Astrocyte of the cerebellum (primary cell): ENCODE measurements around the gene PSAP.
"Not testable (repeated sequence)": the region's sequence is repeated elsewhere in the genome, so short reads cannot be mapped to it uniquely, and the experiment has no call there.

Experiments used
- DNase-seq: peaks from one replicate; pipeline ENCODE4 v3.0.0-alpha.2; 2011; ENCODE audit warnings: low read depth
- H3K4me3 ChIP-seq: 2 replicates; pipeline ENCODE4 v1.5.1; 2011; ENCODE audit warnings: mild to moderate bottlenecking, low read depth, low read length, moderate library complexity
- in situ Hi-C: cut with HindIII; loops from 2 replicates; pipeline ENCODE4 v1.10.0; 2017; ENCODE audit warnings: low sequenced_read_pairs
- TF ChIP-seq, protein P1 (sequence below): IDR thresholded peaks from 2 replicates; pipeline ENCODE4 v1.5.1; 2012; ENCODE audit warnings: low read length, low read depth, moderate library complexity, mild to moderate bottlenecking; ENCODE audit errors: missing control alignments

The PSAP gene

DNA sequence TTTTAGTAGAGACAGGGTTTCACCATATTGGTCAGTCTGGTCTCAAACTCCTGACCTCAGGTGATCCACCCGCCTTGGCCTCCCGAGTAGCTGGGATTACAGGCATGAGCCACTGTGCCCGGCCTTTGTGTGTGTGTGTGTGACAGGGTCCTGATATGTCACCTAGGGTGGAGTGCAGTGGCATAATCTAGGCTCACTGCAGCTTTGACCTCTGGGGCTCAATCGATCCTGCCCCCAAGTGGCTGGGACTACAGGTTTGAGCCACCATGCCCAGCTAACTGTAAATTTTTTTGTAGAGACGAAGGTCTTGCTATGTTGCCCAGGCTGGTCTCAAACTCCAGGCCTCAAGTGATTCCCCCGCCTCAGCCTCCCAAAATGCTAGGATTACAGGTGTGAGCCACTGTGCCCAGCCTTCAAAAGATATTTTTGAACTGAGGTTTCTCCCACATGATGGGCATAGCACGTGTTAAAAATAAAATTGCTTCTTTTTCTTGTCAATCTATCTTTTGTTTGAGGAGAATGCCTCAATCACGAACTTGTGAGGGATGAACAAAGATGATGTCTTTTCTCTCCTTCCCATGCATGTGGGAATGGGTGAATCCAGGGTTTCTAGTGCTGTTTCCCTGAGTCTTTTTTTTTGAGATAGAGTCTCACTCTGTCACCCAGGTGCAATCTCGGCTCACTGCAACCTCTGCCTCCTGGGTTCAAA, 30.8 kb upstream of the PSAP start:
- no peak overlapping the region for H3K4me3 ChIP-seq
- TF ChIP-seq, protein P1, sequence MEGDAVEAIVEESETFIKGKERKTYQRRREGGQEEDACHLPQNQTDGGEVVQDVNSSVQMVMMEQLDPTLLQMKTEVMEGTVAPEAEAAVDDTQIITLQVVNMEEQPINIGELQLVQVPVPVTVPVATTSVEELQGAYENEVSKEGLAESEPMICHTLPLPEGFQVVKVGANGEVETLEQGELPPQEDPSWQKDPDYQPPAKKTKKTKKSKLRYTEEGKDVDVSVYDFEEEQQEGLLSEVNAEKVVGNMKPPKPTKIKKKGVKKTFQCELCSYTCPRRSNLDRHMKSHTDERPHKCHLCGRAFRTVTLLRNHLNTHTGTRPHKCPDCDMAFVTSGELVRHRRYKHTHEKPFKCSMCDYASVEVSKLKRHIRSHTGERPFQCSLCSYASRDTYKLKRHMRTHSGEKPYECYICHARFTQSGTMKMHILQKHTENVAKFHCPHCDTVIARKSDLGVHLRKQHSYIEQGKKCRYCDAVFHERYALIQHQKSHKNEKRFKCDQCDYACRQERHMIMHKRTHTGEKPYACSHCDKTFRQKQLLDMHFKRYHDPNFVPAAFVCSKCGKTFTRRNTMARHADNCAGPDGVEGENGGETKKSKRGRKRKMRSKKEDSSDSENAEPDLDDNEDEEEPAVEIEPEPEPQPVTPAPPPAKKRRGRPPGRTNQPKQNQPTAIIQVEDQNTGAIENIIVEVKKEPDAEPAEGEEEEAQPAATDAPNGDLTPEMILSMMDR: no peak
- in situ Hi-C loops: loop anchor here (25.0 kb wide), 1 partner anchor 430 kb away; no protein-coding TSS in a partner anchor

DNA sequence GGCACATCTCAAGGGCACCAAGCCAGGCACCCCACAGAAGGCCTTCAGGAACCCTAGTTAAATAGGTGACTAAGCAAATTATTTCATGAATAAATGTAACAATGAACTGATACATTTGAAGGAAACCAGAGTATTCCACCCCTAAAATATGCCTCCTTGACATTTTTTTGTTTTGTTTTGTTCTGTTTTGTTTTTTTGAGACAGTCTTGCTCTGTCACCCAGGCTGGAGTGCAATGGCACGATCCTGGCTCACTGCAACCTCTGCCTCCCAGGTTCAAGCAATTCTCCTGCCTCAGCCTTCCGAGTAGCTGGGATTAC, 30.2 kb upstream of the PSAP start:
- in situ Hi-C loops: loop anchor here (25.0 kb wide), 1 partner anchor 431 kb away; no protein-coding TSS in a partner anchor
- H3K4me3 ChIP-seq, DNase-seq: not testable (repeated sequence)

More for the DNA sequence above, 30.8 kb upstream of the PSAP start:
- no peak for DNase-seq

DNA sequence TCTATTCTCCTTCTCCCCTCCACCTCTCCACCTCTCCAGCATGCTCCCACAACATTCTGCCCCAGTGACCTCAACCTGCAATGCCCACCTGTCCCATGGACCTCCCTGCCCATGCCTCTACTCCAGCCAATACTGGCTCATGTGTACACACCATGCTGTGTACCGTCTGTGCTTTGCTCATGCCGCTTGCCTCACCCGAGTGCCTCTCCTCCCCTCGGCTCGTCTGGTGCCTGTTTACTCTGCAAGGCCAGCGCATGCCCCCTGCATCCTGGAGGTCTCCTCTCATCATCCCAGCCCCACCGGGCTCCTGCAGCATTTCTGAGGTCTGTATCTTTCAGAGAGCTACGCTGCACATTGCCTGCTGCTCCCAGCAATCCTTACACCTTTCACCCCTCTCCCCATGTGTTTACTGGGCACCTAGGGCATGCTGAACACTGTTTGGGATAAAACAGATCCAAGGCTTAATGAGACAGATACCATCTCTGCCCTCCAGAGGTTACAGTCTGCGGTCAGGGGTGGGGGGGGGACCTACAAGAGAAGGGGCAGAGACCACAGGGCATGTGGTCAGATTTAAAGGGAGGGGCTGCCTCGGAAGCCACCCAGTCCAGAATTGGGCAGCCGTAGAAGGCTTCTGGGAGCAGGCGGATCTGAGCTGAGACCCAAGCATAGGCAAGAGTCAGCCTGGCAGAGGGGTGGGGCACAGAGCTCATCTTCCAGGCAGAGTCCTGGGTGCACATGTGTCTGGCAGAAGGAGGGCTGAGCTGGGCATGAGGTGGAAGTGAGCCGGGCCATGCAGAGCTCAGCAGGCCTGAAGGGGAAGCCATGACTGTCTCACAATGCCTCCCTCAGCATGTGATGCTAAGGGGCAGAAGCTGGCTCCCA, 29.6 kb upstream of the PSAP start:
- TF ChIP-seq, protein P1: no peak
- in situ Hi-C loops: loop anchor here (25.0 kb wide), 1 partner anchor 432 kb away; no protein-coding TSS in a partner anchor
- DNase-seq: no peak
- no peak overlapping the region for H3K4me3 ChIP-seq

DNA sequence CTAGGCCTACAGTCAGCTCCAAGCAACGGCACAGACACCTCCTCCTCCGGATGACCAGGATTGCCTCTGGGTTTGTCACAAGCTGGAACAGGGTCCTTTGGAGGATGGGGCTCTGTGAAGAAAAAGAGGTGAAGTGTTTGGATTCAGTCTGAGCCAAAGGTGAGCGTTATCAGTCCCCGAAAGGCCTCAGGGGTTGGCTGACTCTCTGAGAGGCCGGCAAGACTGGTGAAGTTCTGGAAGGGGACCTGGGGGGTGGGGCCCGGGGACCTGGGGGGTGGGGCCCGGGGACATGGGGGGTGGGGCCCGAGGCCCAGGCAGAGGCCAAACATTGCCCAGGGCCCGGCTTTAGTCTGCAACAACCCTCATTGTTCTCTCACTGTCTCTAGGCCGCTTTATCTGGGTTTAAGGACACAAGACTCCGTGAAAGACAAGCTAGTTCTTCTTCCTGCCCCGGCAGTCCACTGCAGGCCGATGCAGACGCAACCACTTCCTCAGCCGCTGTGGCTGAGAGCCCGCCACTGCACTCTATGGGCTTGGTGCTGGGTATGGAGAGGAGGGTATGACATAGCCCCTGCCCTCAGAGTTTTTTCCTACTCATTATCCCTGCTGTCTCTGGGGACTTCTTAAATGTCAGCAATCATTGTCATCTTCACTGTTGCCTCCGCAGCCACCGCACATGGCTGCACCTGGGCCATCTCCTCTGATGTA, 27.4 kb upstream of the PSAP start:
- TF ChIP-seq, protein P1: no peak
- in situ Hi-C loops: loop anchor here (25.0 kb wide), 1 partner anchor 434 kb away; no protein-coding TSS in a partner anchor
- DNase-seq: no peak
- no peak overlapping the region for H3K4me3 ChIP-seq

DNA sequence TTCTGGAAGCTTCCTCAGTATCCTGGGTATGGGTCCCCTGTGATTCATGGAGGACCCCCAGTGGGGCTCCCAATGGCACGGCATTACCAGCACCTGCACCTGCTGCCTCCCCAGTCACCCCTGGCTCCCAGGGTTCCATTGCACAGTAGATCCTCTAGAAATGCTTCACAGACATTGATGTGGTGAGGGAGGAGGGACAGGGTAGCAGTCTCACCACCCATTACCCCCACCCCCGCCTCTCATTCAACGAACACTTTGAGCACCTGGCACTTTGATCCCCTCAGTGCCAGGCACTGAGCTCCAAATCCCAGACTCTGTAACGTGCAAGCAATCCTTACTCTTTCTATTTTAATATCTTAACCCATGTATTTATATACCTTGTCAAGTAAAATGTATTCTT, 26.8 kb upstream of the PSAP start:
- no peak overlapping the region for H3K4me3 ChIP-seq
- in situ Hi-C loops: loop anchor here (25.0 kb wide), 1 partner anchor 434 kb away; no protein-coding TSS in a partner anchor
- TF ChIP-seq, protein P1: no peak
- no peak for DNase-seq

DNA sequence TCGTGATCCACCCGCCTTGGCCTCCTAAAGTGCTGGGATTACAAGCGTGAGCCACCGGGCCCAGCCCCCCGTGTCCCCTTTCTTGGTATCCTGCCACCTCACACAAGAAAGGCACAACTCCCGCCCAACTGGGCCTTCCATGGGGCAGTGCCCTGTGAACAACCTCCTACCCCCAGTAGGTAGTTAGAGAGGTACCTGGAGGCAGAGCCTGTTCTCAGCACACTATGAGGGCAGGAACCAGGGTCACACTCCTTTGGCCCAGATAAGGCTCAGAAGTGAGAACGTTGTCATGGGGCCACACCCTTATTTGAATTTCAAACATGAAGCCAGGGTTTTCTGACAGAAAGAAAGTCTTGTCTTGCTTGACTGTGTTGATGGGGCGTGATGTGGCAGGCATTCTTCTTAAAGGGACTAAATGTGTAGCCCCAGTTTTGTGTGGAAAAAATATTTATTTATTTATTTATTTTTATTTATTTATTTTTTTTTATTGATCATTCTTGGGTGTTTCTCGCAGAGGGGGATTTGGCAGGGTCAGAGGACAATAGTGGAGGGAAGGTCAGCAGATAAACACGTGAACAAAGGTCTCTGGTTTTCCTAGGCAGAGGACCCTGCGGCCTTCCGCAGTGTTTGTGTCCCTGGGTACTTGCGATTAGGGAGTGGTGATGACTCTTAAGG, 23.8 kb upstream of the PSAP start:
- in situ Hi-C loops: loop anchor here (25.0 kb wide), 1 partner anchor 437 kb away; no protein-coding TSS in a partner anchor
- H3K4me3 ChIP-seq, DNase-seq: not testable (repeated sequence)
